GM23338 (cell line): ENCODE data around the gene ZDHHC7.
"Not testable (repeated sequence)": the region's sequence is repeated elsewhere in the genome, so short reads cannot be mapped to it uniquely, and the experiment has no call there.

Source experiments
- CTCF ChIP-seq, 2 experiments: fragments of 200-600 bp in 1 of 2; sonication (generic) in 1 of 2; conservative IDR thresholded peaks; 2 replicates each; pipeline versions ENCODE4 v1.5.1 to v1.6.1; 2016 to 2017; ENCODE audit warnings: antibody characterized with exemption in 2 of 2, low read depth in 2 of 2, mild to moderate bottlenecking in 2 of 2, moderate library complexity in 1 of 2
- REST ChIP-seq: IDR thresholded peaks from one replicate; pipeline ENCODE4 v1.6.1; 2018; ENCODE audit warnings: antibody characterized with exemption; ENCODE audit not compliant: unreplicated experiment

DNA sequence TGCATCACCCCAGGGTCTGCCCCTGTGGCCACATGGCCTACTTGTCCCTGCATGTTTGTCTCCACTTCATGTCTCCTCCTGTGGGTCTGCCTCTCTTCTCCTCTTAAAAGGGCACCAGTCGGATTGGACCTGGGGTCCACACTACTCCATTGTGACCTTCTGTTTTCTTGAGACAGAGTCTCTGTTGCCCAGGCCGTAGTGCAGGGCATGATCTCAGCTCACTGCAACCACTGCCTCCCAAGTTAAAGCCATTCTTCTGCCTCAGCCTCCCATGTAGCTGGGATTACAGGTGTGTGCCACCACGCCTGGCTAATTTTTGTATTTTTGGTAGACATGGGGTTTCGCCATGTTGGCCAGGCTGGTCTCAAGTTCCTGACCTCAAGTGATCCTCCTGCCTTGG is 20.9 kb upstream of the ZDHHC7 start:
- TF ChIP-seq CTCF (conservative IDR thresholded peaks at IDR 0.05; ENCODE audit: low read depth in 2 of 2); REST: not testable (repeated sequence)
